HK-2 (cell line): ENCODE results near the gene MEF2D.

Experiments used
- DNase-seq: peaks from one replicate; pipeline ENCODE4 v3.0.0-alpha.2; 2018; ENCODE audit not compliant: unreplicated experiment

MEF2D gene

GRCh38 chr1:156500793-156501506 lies 375 bp upstream of the MEF2D start:
- peak; percentile 95 for DNase-seq

GRCh38 chr1:156499842-156500542 lies 583 bp downstream of the MEF2D start:
- no peak for DNase-seq

- no peak for DNase-seq
These were observed 1.3 kb downstream of the MEF2D start for GRCh38 chr1:156499194-156499841.

- DNase-seq, result peak; percentile 44
These were observed 2.0 kb downstream of the MEF2D start for GRCh38 chr1:156498432-156499193.

GRCh38 chr1:156497743-156498431 lies 2.7 kb downstream of the MEF2D start:
- DNase-seq, result no peak

- DNase-seq, result no peak
These were observed 3.4 kb downstream of the MEF2D start for GRCh38 chr1:156497078-156497742.

GRCh38 chr1:156496211-156496761 lies 4.3 kb downstream of the MEF2D start:
- DNase-seq, result no peak

- DNase-seq, result no peak
These were observed 5.0 kb downstream of the MEF2D start for GRCh38 chr1:156495401-156496140.

GRCh38 chr1:156494309-156494895 lies 6.2 kb downstream of the MEF2D start:
- no peak for DNase-seq

- DNase-seq, result no peak
These were observed 6.8 kb downstream of the MEF2D start for GRCh38 chr1:156493742-156494141.

- no peak for DNase-seq
These were observed 7.4 kb downstream of the MEF2D start for GRCh38 chr1:156493154-156493631.

GRCh38 chr1:156492591-156493080 lies 7.9 kb downstream of the MEF2D start:
- DNase-seq, result no peak

GRCh38 chr1:156492013-156492590 lies 8.5 kb downstream of the MEF2D start:
- DNase-seq, result no peak

- DNase-seq, result no peak
These were observed 9.2 kb downstream of the MEF2D start for GRCh38 chr1:156491151-156491949.

- no peak for DNase-seq
These were observed 10.1 kb downstream of the MEF2D start for GRCh38 chr1:156490401-156491032.

- no peak for DNase-seq
These were observed 10.7 kb downstream of the MEF2D start for GRCh38 chr1:156489935-156490293.

GRCh38 chr1:156489166-156489934 lies 11.2 kb downstream of the MEF2D start:
- no peak for DNase-seq
